Activated CD4-positive, alpha-beta T cell treated with anti-CD3 and anti-CD28 coated beads, Interleukin-2, amount 50 U/mL, for 4 hours (primary cell): ENCODE data around the gene PPP3CB.

ENCODE experiments used
- DNase-seq, 2 experiments: peaks; one replicate each; pipeline ENCODE4 v3.0.0-alpha.2; 2020

Gene PPP3CB

DNA sequence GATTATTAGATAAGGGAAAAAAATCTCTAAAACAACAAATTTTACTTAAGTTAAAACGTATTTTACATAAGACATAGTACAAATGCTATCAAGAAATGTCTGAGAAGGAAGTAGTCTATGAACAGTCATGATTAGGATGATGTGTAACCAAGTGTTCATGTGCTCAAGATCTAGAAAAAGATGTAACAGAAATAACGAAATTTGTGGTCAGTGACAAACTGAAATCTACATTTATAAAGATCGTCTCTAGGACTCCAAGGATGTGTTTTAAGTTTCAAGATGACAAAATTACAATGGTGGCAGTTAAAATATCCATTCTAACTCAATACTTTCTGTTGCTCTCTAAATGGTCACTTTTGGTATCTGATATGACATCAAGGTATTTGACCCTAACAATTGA lies 17.2 kb downstream of the PPP3CB start:
- no peak for DNase-seq

- DNase-seq: no peak
Measured at GRCh38 chr10:73471226-73471625, 24.6 kb downstream of the PPP3CB start.

DNA sequence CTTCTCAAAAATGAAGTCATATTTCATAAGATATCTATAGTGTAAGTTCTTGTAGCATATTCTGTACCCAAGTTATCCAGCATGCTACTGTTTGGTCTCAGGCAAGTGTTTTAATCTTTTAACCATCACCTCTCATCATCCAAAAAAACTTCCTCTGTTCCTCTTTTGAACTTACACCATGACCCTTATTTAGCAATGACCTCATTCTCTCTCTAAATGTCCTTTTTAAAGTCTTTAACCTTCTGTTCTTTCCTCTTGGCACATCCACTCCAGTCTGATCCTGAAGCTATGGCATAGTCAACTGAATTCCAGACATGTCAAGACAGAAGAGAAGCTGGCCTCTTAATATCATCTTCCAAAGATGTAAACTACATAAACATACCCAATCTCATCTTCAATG lies 26.2 kb downstream of the PPP3CB start:
- no peak for DNase-seq

DNA sequence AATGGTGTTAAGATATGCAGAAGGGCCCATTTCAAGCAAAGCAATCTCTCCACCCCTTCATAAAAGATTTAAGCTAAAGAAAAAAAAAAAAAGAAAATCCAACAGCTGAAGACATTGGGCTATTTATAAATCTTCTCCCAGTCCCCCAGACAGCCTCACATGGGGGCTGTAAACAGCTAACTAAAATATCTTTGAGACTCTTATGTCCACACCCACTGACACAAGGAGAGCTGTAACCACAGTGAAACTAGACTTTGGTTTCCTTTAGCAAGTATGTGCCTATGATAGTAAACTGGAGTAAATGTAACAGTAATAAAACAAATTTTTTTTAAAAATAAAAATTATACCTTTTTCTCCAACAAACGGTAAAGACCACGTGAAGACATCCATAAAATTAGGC lies 28.6 kb downstream of the PPP3CB start:
- DNase-seq: no peak

GRCh38 chr10:73465978-73466726 lies 29.7 kb downstream of the PPP3CB start:
- no peak for DNase-seq

- DNase-seq: no peak
Measured at GRCh38 chr10:73460897-73461296, 34.9 kb downstream of the PPP3CB start.

DNA sequence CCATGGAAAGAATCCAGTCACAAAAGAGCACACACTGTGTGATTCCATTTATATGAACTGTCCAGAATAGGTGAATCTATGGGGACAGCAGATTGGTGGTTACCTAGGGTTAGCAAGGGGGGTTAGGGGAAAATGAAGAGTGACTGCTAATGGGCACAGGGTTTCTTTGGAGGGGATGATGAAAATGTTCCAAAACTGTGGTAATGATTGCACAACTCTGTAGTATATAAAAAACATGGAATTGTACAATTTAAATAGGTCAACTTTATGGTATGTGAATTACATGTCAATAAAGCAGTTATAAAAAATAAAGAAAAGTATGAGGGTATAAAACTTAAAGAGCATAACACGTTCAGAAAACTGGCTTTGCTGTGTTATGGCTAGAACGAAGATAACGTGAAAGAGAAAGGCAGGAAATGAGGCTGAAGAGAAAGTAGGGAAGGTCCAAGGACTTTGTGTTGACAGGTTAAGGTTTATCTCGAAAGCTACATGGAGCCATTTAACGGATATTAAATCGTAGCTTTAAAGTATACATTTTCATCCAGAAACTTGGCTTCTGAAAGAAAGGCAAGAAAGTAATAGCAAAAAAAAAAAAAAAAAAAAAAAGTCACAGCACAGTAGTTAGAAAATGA lies 36.0 kb downstream of the PPP3CB start:
- DNase-seq: no peak

DNA sequence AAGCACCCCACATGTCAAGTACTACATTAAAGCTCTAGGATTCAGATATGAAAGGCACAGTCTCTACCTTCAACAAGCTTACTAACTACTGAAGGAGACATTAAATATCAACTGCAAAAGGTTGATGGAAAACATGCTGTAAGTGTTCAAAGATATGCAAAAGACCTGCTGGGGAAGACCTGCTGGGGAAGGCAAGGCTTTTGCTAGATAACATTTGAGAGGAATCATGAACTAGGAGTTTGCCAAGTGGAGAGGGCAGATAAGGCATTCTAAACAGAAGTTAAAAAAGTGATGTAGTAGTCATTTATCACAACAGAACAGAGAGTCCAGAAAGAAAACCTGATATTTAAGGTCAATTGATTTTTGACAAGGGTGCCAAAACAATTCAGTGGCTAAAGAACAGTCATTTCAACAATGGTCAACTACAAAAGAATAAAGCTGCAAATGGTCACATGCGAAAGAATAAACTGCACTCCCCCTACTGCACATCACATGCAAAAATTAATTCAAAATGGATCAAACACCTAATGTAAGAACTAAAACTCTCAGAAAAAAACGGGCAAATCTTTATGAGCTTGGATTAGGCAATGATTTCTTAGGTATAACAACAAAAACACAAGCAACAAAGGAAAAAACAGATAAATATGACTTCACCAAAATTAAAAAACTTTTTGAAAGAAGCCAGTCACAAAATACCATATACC lies 39.5 kb downstream of the PPP3CB start:
- no peak for DNase-seq

DNA sequence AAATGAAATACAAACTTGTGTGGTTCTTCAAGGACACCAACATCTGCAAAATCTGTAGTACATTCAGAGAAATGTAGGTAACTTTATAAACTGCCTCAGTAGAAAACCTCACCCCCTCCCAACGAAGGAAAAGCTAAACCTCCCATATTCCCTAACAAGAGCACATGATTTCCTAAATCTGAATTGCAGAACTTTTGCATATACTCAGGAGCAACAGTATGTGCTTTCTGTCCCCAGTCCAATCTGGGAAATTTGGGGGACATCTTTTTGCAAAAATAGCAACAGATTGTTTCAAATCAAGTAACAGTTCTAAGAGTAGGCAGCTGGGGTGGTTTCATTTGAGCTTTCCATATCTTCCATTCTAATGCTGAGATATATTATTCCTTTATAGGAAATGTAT lies 46.7 kb downstream of the PPP3CB start:
- DNase-seq: no peak

- DNase-seq: no peak
Measured at GRCh38 chr10:73448384-73448783, 47.4 kb downstream of the PPP3CB start.

- DNase-seq: no peak
Measured at GRCh38 chr10:73446926-73447325, 48.9 kb downstream of the PPP3CB start.

- no peak for DNase-seq
Measured at GRCh38 chr10:73444457-73444856, 51.4 kb downstream of the PPP3CB start.

- DNase-seq: no peak
Measured at GRCh38 chr10:73439605-73440312, 56.1 kb downstream of the PPP3CB start.

DNA sequence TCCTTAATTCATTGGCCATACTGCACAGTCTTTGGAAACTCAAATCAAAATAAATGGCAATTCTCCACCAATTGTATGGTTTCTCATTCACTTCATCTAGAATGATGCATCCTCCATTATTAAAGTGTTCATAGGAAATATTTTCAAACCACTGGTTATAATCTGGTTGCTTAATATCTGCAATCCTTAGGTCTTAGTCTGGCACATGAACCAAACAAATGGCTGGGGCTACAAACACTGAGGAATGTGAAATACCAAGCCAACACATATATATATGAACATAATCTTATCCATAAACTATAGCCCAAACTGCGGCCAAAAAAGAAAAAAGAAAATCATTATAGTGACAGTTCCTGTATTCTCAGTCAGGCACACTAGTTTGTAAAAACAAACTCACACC lies 56.8 kb downstream of the PPP3CB start:
- DNase-seq: no peak

DNA sequence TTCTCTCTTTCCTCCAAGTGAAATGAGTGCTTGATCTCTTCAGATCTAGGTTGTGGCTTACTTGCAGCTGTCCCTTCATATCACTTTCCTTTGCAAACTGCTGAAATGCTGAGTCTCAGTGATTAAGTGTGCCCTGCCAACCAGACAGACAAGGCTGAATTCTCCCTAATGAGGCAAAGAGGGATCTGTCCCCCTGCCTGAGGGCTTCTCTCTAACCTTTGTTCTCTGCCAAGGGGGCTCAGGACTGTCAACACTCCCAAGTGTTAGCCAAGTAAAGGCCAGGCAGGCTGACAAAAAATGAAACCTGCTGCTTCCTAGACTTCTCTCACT lies 62.3 kb downstream of the PPP3CB start, which contains the start of gene MSS51:
TSS of gene MSS51 (minus strand) at position 24 of the 330 bp plus-strand sequence. CDS start 5,277 bp downstream, outside the sequence.
- DNase-seq: no peak

DNA sequence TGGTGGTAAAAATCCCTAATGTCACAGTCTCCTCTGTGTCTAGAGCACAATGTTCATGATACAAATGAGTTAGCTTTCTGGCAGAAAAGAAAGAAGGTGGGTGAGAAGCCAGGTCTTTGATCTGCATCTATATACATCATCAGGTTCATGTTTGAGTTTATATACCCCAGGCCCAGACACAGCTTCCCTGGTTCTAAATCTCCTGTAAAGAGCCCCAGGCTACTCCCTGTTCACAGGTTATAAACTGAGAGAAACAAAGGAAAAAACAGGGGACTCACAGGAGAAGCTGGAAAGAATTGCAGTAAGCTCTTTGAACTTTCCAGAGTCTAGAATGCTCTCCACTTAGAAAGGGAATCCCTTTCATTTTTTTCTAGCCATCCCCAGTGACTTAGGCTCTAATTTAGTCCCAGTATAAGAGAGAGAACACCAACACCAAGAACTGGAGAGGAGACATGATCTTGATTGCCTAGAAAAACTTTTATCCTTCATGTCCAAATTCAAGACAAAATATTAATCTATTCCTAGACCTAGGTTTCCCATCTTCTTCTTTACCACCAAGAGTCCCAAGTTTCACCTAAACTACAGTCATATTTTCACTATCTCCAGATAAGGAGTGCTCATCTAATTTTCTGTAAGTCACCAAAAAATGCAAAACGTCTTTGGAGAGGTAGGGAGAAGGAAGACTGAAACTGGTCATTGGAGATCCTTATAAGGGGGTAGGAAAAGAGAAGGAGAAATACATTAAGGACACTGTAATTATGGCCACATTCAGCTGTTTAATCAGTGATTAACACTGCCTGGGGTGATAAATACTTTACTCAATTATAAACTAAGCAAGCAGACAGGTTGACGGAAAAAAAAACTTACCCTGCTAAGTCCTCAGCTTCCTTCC lies 62.9 kb downstream of the PPP3CB start:
- no peak for DNase-seq

DNA sequence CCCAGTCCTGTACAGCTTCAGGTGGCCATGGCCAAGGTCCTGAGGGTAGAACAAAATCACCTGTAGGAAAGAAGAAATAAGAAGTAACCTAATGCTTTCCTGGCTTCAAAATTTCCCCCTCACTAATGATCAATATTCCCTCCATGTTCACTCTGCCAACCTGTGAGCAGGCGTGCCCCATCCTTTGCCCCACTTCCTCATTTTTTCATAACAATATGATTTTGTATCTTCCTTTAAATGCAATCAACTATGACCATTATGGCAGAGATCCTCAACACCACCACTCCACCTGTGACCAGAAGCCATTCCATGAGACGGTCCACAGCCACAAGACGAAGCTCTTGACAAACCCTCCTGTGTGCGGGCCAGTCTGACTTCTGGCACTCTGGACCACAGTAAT lies 69.5 kb downstream of the PPP3CB start:
- DNase-seq: no peak

DNA sequence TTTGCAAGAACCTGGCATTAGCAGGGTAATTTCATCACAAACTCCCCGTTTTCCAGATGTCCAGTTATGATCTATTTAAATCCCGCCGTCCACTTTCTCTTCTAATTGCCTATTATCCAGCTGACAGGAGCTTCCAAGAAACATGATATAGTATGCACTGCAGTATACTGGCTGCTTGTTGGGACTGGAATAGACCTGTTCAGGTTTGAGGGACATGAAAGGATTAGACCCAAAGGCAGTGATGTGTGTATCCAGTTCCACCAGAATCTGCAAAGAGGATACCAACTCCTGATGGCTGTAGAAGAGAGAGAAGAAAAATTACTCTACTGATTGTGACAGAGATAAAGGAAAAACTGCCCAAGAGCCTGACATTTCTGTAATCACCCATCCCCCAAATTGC lies 71.3 kb downstream of the PPP3CB start:
- no peak for DNase-seq

- DNase-seq: no peak
Measured at GRCh38 chr10:73423309-73423708, 72.5 kb downstream of the PPP3CB start.

- DNase-seq: no peak
Measured at GRCh38 chr10:73416571-73416970, 79.3 kb downstream of the PPP3CB start.

GRCh38 chr10:73414230-73414945 lies 81.4 kb downstream of the PPP3CB start:
- DNase-seq: no peak
